ENCODE data around the gene IGFLR1. TPM values are rescaled to one million over a fixed set of nuclear protein-coding genes. Genes with fewer than 3 reads are reported as not detected.

IGFLR1 gene
- total and polyA plus RNA-seq, 2 donors (not counting 3 experiments of a cell fraction or from before 2014, with no cell fraction given): 2.6 to 7.6 TPM

DNA sequence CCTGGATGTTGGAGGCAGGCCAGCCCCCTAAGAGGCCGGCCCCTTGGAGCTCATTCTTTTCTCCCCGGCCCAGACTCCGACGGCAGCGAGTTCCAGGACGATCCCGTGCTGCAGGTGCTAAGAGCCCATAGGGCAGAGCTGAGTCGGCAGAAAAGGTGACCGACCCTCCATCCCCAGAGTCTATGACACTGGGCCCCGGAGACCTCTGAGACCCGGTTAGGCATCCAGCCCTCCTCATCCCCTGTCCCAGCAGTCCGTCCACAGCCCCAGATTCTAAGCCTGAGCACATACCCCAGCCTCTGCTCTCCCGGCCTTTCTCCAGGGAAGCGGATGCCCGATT lies 25.8 kb upstream of the IGFLR1 start:
- no peak overlapping the region for H2AFZ ChIP-seq (ENCODE audit: low read depth, low read length)
- H3K4me3 ChIP-seq (replicated peaks in 1 of 3; ENCODE audit: insufficient read depth in 1 of 3, low read depth in 1 of 3, low read length in 3 of 3): no peak overlapping the region
- POLR2A ChIA-PET: no interaction called here
- H3K9me3 ChIP-seq (replicated peaks; ENCODE audit: control insufficient read depth, insufficient read depth, low read length): no peaks in the 10 kb centered on the region
- no peak for TF ChIP-seq GATA2 (IDR thresholded peaks at IDR 0.05; ENCODE audit: insufficient read depth, insufficient read length, low read depth, low read length)
- TF ChIP-seq EZH2 (IDR thresholded peaks at IDR 0.05; ENCODE audit: borderline replicate concordance, low read depth, low read length, severe bottlenecking): no peak
- TF ChIP-seq, protein P1, sequence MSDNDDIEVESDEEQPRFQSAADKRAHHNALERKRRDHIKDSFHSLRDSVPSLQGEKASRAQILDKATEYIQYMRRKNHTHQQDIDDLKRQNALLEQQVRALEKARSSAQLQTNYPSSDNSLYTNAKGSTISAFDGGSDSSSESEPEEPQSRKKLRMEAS (IDR thresholded peaks at IDR 0.05; ENCODE audit: insufficient read depth, insufficient read length): no peak
- TF ChIP-seq MYC (IDR thresholded peaks at IDR 0.05; ENCODE audit: low read depth, low read length): no peak
- no peak for TF ChIP-seq FOS (IDR thresholded peaks at IDR 0.05; ENCODE audit: borderline replicate concordance, insufficient read depth, low read length)
- no peak for TF ChIP-seq CTCF (IDR thresholded peaks at IDR 0.05; ENCODE audit: extremely low read depth in 1 of 2, insufficient read depth in 1 of 2, low read depth in 1 of 2, low read length in 2 of 2)
- no peak for TF ChIP-seq JUN (IDR thresholded peaks at IDR 0.05; ENCODE audit: borderline replicate concordance, insufficient read depth, insufficient read length, low read depth)
- no peak for TF ChIP-seq POLR2AphosphoS5 (IDR thresholded peaks at IDR 0.05; ENCODE audit: insufficient read depth, low read depth, low read length)
- no peak for TF ChIP-seq POLR2A (IDR thresholded peaks at IDR 0.05; ENCODE audit: low read depth, low read length)
- intact Hi-C loops (cut with micrococcal nuclease): no loop called here
- no peak overlapping the region for H3K27ac ChIP-seq (ENCODE audit: insufficient read depth, low read depth, low read length)
- dilution Hi-C loops (cut with MboI; ENCODE audit: extremely low pct_ligation_motif_present, low sequenced_read_pairs): no loop called here
- FAIRE-seq: no peak
- no peaks in the 10 kb centered on the region for H4K20me1 ChIP-seq (replicated peaks; ENCODE audit: control insufficient read depth, extremely low read depth, insufficient read depth, low read length)
- H3K4me1 ChIP-seq (ENCODE audit: control insufficient read depth, extremely low read depth, insufficient read depth, low read length): no peaks in the 10 kb centered on the region
- H3K4me2 ChIP-seq (ENCODE audit: insufficient read depth, low read length): no peak overlapping the region
- CTCF ChIA-PET: no interaction called here
- no peaks in the 10 kb centered on the region for H3K79me2 ChIP-seq (ENCODE audit: control insufficient read depth, insufficient read depth, low read length)
- no peaks in the 10 kb centered on the region for H3K27me3 ChIP-seq (ENCODE audit: control insufficient read depth in 2 of 2, insufficient read depth in 2 of 2, low read length in 2 of 2)
- BruUV-seq (replicated peaks): no TSS peak
- H3K36me3 ChIP-seq (ENCODE audit: control insufficient read depth in 2 of 2, extremely low read depth in 1 of 2, insufficient read depth in 2 of 2, low read length in 2 of 2): peaks cover 3 to 6% of the 10 kb centered on the region in 2 experiments
- no peak for DNase-seq (ENCODE audit: low read depth, low spot score)
- no peaks in the 10 kb centered on the region for H3K9me1 ChIP-seq (replicated peaks; ENCODE audit: control insufficient read depth, extremely low read depth, insufficient read depth, low read length)
- H3K9ac ChIP-seq (replicated peaks; ENCODE audit: extremely low read depth, insufficient read depth, low read length): no peak overlapping the region
